ENCODE data around the gene RBFA. TPM values are rescaled to one million over a fixed set of nuclear protein-coding genes. Genes with fewer than 3 reads are reported as not detected.

The RBFA gene
- total RNA-seq, 1 experiment from 2014 or later, result 45.3 TPM

- DNase-seq (ENCODE audit: low read depth, low spot score), result no peak
- BruUV-seq (replicated peaks), result TSS peak; percentile 59
- H2AFZ ChIP-seq (ENCODE audit: low read depth, low read length, poor library complexity, severe bottlenecking), result no peak overlapping the region
- TF ChIP-seq FOSL1 (IDR thresholded peaks at IDR 0.05; ENCODE audit: low read depth) (0 out of 2 replicates have a peak, but pooled peaks have one; percentile 20), CBX3 (IDR thresholded peaks at IDR 0.05; ENCODE audit: low read depth) (no peak), ZFX (IDR thresholded peaks at IDR 0.05) (peak; percentile 34), TCF7L2 (IDR thresholded peaks at IDR 0.05; ENCODE audit: borderline replicate concordance, extremely low read depth, insufficient read depth, insufficient read length) (no peak)
- ChIA-PET CTCF (interaction anchor here (1.0 kb wide), 1 partner anchor 74 kb away, joined by 3 read pairs; no protein-coding TSS in a partner anchor), RAD21 (ENCODE audit: low non-redundant PET in 1 of 2, low total read pairs in 2 of 2, uncharacterized antibody in 2 of 2, unreplicated experiment in 2 of 2) (interaction anchor here in 1 of 2 experiments (1.5 kb wide), 1 partner anchor 46 kb away, joined by 3 read pairs; no protein-coding TSS in a partner anchor), POLR2A (interaction anchor here (2.0 to 2.8 kb wide), 2 partner anchors 47 to 74 kb away, joined by 5 to 16 read pairs; partner anchors contain the start of genes ADNP2 and TXNL4A)
- H4K20me1 ChIP-seq (ENCODE audit: insufficient read depth), result no peaks in the 10 kb centered on the region
- H3K27me3 ChIP-seq (ENCODE audit: insufficient read depth, low read length), result no peaks in the 10 kb centered on the region
- no peaks in the 10 kb centered on the region for H3K9me3 ChIP-seq (ENCODE audit: control insufficient read depth in 1 of 2, insufficient read depth in 1 of 2, low read depth in 1 of 2, low read length in 2 of 2)
- peak overlapping the region; percentile 90 for H3K9ac ChIP-seq (ENCODE audit: low read length)
- intact Hi-C loops (cut with micrococcal nuclease), result loop anchor here (2.0 kb wide), 2 partner anchors 74 to 356 kb away; partner anchors contain the start of genes ADNP2 and CTDP1
- H3K4me3 ChIP-seq (replicated peaks in 1 of 2; ENCODE audit: low read depth in 1 of 2, low read length in 2 of 2), result peak overlapping the region; percentile 72 to 89
- peaks cover 8 to 17% of the 10 kb centered on the region in 2 experiments; a peak in 3 of 4 replicates for H3K4me1 ChIP-seq (ENCODE audit: control insufficient read depth in 1 of 2, insufficient read depth in 2 of 2, low read length in 2 of 2)
- peaks cover 42% of the 10 kb centered on the region for H3K79me2 ChIP-seq (ENCODE audit: insufficient read depth, low read length)
- no peak for ATAC-seq
- peak overlapping the region; percentile 92 for H3K4me2 ChIP-seq (ENCODE audit: low read length)
- peak overlapping the region; percentile 72 for H3K27ac ChIP-seq (ENCODE audit: low read depth, low read length)
- H3K9me2 ChIP-seq (ENCODE audit: insufficient read depth), result no peaks in the 10 kb centered on the region
- peaks cover 7 to 22% of the 10 kb centered on the region in 2 experiments; a peak in 2 of 4 replicates for H3K36me3 ChIP-seq (ENCODE audit: control insufficient read depth in 1 of 2, insufficient read depth in 2 of 2, low read length in 2 of 2)
Measured at GRCh38 chr18:80034852-80035406, 695 bp downstream of the RBFA start.

DNA sequence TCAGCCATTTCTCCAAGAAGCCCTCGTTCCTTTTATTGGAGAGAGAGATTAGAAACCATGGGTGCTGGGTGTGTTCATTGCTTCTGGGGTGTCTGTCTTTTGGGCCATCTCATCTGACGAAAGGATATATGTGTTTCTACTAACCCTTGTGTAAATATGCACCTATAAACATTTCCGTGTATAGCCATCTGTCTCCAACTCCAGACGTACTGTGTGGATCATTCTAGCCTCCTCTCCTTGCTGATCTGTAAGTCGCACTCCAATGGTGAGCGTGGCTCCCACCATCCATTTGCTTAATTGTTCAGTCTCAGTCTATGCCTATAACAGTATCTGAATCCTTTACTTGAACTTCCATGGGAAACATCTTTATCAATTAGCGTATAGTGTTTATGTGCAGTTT lies 1.8 kb downstream of the RBFA start:
- peak overlapping the region in 1 of 2 experiments; percentile 89; a peak in 1 of 4 replicates for H3K4me3 ChIP-seq (replicated peaks in 1 of 2; ENCODE audit: low read depth in 1 of 2, low read length in 2 of 2)
- ATAC-seq (no peak), DNase-seq (ENCODE audit: low read depth, low spot score) (no peak)
- H2AFZ ChIP-seq (ENCODE audit: low read depth, low read length, poor library complexity, severe bottlenecking), result no peak overlapping the region
- H3K36me3 ChIP-seq (ENCODE audit: control insufficient read depth in 1 of 2, insufficient read depth in 2 of 2, low read length in 2 of 2), result peaks cover 13 to 30% of the 10 kb centered on the region in 2 experiments; a peak in 2 of 4 replicates
- H3K4me1 ChIP-seq (ENCODE audit: control insufficient read depth in 1 of 2, insufficient read depth in 2 of 2, low read length in 2 of 2), result peaks cover 8 to 17% of the 10 kb centered on the region in 2 experiments; a peak in 3 of 4 replicates
- no peaks in the 10 kb centered on the region for H4K20me1 ChIP-seq (ENCODE audit: insufficient read depth)
- no peaks in the 10 kb centered on the region for H3K9me3 ChIP-seq (ENCODE audit: control insufficient read depth in 1 of 2, insufficient read depth in 1 of 2, low read depth in 1 of 2, low read length in 2 of 2)
- no peaks in the 10 kb centered on the region for H3K9me2 ChIP-seq (ENCODE audit: insufficient read depth)
- peak overlapping the region; percentile 92 for H3K4me2 ChIP-seq (ENCODE audit: low read length)
- ChIA-PET CTCF (no interaction called here), RAD21 (ENCODE audit: low non-redundant PET in 1 of 2, low total read pairs in 2 of 2, uncharacterized antibody in 2 of 2, unreplicated experiment in 2 of 2) (interaction anchor here in 1 of 2 experiments (1.5 kb wide), 1 partner anchor 47 kb away, joined by 3 read pairs; no protein-coding TSS in a partner anchor), POLR2A (no interaction called here)
- no peak overlapping the region for H3K9ac ChIP-seq (ENCODE audit: low read length)
- BruUV-seq (replicated peaks), result no TSS peak
- H3K27me3 ChIP-seq (ENCODE audit: insufficient read depth, low read length), result no peaks in the 10 kb centered on the region
- no peak overlapping the region for H3K27ac ChIP-seq (ENCODE audit: low read depth, low read length)
- intact Hi-C loops (cut with micrococcal nuclease), result loop anchor here (2.0 kb wide), 2 partner anchors 73 to 357 kb away; partner anchors contain the start of genes ADNP2 and CTDP1
- peaks cover 46% of the 10 kb centered on the region for H3K79me2 ChIP-seq (ENCODE audit: insufficient read depth, low read length)
- TF ChIP-seq, protein P1, sequence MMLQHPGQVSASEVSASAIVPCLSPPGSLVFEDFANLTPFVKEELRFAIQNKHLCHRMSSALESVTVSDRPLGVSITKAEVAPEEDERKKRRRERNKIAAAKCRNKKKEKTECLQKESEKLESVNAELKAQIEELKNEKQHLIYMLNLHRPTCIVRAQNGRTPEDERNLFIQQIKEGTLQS (IDR thresholded peaks at IDR 0.05), result no peak
- TF ChIP-seq EGR1 (IDR thresholded peaks at IDR 0.05; ENCODE audit: low read depth) (no peak), FOSL1 (IDR thresholded peaks at IDR 0.05; ENCODE audit: low read depth) (no peak), YY1 (IDR thresholded peaks at IDR 0.05; ENCODE audit: extremely low read depth, insufficient replicate concordance, low read depth, low read length) (no peak), TCF7L2 (IDR thresholded peaks at IDR 0.05; ENCODE audit: borderline replicate concordance, extremely low read depth, insufficient read depth, insufficient read length) (no peak), ELF1 (IDR thresholded peaks at IDR 0.05; ENCODE audit: borderline replicate concordance, low read depth) (no peak), SRF (IDR thresholded peaks at IDR 0.05; ENCODE audit: low read depth) (no peak), ZBTB33 (IDR thresholded peaks at IDR 0.05; ENCODE audit: extremely low read depth, insufficient replicate concordance, low read length) (no peak), POLR2AphosphoS5 (IDR thresholded peaks at IDR 0.05; ENCODE audit: low read depth, low read length) (no peak), CBX3 (IDR thresholded peaks at IDR 0.05; ENCODE audit: low read depth) (no peak)
- TF ChIP-seq, protein P2, sequence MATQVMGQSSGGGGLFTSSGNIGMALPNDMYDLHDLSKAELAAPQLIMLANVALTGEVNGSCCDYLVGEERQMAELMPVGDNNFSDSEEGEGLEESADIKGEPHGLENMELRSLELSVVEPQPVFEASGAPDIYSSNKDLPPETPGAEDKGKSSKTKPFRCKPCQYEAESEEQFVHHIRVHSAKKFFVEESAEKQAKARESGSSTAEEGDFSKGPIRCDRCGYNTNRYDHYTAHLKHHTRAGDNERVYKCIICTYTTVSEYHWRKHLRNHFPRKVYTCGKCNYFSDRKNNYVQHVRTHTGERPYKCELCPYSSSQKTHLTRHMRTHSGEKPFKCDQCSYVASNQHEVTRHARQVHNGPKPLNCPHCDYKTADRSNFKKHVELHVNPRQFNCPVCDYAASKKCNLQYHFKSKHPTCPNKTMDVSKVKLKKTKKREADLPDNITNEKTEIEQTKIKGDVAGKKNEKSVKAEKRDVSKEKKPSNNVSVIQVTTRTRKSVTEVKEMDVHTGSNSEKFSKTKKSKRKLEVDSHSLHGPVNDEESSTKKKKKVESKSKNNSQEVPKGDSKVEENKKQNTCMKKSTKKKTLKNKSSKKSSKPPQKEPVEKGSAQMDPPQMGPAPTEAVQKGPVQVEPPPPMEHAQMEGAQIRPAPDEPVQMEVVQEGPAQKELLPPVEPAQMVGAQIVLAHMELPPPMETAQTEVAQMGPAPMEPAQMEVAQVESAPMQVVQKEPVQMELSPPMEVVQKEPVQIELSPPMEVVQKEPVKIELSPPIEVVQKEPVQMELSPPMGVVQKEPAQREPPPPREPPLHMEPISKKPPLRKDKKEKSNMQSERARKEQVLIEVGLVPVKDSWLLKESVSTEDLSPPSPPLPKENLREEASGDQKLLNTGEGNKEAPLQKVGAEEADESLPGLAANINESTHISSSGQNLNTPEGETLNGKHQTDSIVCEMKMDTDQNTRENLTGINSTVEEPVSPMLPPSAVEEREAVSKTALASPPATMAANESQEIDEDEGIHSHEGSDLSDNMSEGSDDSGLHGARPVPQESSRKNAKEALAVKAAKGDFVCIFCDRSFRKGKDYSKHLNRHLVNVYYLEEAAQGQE (IDR thresholded peaks at IDR 0.05; ENCODE audit: low read depth), result no peak

Data from HCT116 (cell line).